DOHH2 (cell line): ENCODE results near the gene ACTL6B.

Experiments used
- H3F3A ChIP-seq: fragments of 200-600 bp; sonication (generic), shearing (Covaris generic); 2 replicates; pipeline ENCODE4 v1.6.0; 2016; ENCODE audit warnings: antibody characterized with exemption, mild to moderate bottlenecking; ENCODE audit not compliant: control insufficient read depth, insufficient read depth
- H3K27ac ChIP-seq: fragments of 200-600 bp; sonication (generic); 2 replicates; pipeline ENCODE4 v1.5.1; 2014; ENCODE audit warnings: low read depth, mild to moderate bottlenecking, low read length, moderate library complexity
- H3K27me3 ChIP-seq: fragments of 200-600 bp; sonication (generic); 2 replicates; pipeline ENCODE4 v1.6.1; 2014; ENCODE audit warnings: mild to moderate bottlenecking, low read length, mixed read lengths; ENCODE audit not compliant: control insufficient read depth
- H3K36me3 ChIP-seq: fragments of 200-600 bp; sonication (generic); 2 replicates; pipeline ENCODE4 v1.6.1; 2014; ENCODE audit warnings: mild to moderate bottlenecking, low read length, moderate library complexity, mixed read lengths; ENCODE audit not compliant: control insufficient read depth
- H3K4me1 ChIP-seq: fragments of 200-600 bp; sonication (generic); 2 replicates; pipeline ENCODE4 v1.6.1; 2014; ENCODE audit warnings: mild to moderate bottlenecking, low read length, mixed read lengths; ENCODE audit not compliant: control insufficient read depth
- H3K4me2 ChIP-seq: fragments of 200-600 bp; sonication (generic); 2 replicates; pipeline ENCODE4 v1.6.0; 2014; ENCODE audit warnings: mild to moderate bottlenecking, low read length, moderate library complexity
- H3K4me3 ChIP-seq: fragments of 200-600 bp; sonication (generic); 2 replicates; pipeline ENCODE4 v1.5.1; 2014; ENCODE audit warnings: mild to moderate bottlenecking, low read length, mixed read lengths
- H3K79me2 ChIP-seq: fragments of 200-600 bp; sonication (generic); 2 replicates; pipeline ENCODE4 v1.6.1; 2014; ENCODE audit warnings: mild to moderate bottlenecking, low read length, mixed read lengths; ENCODE audit not compliant: control insufficient read depth
- H3K9me2 ChIP-seq: fragments of 200-600 bp; sonication (generic); replicated peaks from 2 replicates; pipeline ENCODE4 v1.6.1; 2014; ENCODE audit warnings: mild to moderate bottlenecking, low read length, mixed read lengths; ENCODE audit not compliant: control insufficient read depth
- H3K9me3 ChIP-seq: fragments of 200-600 bp; sonication (generic); 2 replicates; pipeline ENCODE4 v1.6.1; 2014; ENCODE audit warnings: antibody characterized with exemption, low read length, mixed read lengths; ENCODE audit not compliant: control insufficient read depth, insufficient read depth
- H4K20me1 ChIP-seq: fragments of 200-600 bp; sonication (generic); 2 replicates; pipeline ENCODE4 v1.6.0; 2014; ENCODE audit warnings: low read depth, mild to moderate bottlenecking, antibody characterized with exemption, low read length, moderate library complexity; ENCODE audit not compliant: control insufficient read depth, insufficient read depth
- EZH2phosphoT487 ChIP-seq: fragments of 200-600 bp; sonication (generic); IDR thresholded peaks from 2 replicates; pipeline ENCODE4 v1.6.1; 2017; ENCODE audit warnings: borderline replicate concordance, mild to moderate bottlenecking, antibody characterized with exemption, low read length, moderate library complexity, mixed read lengths
- TF ChIP-seq, protein P1 (sequence below): fragments of 200-600 bp; sonication (generic); IDR thresholded peaks from one replicate; pipeline ENCODE4 v1.5.1; 2014; ENCODE audit warnings: antibody characterized with exemption, mild to moderate bottlenecking, low read depth, low read length; ENCODE audit not compliant: poor library complexity, severe bottlenecking

The ACTL6B gene

DNA sequence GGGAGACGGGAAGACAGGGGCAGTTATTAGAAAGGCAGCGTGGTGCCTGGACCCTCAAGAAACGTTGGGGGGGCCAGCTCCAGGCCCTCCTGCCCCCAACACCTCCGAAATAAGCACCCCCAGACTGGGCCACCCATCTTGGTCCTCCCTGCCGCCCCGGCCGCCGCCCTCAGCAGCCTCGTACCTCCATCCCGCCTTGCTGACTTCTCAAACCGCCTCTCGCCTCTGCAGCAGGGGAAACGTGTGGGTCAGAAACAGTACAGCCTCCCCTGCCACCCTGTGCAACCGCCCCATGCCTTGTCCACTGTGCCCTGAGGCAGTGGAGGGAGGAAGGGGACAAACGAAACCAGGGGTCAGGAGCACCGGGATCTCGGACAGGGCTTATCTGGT, 30.6 kb upstream of the ACTL6B start:
- no peak overlapping the region for H3K4me2 ChIP-seq
- H4K20me1 ChIP-seq, result peaks cover 30% of the 10 kb centered on the region
- no peaks in the 10 kb centered on the region for H3K9me3 ChIP-seq
- H3K27ac ChIP-seq, result no peak overlapping the region
- H3K9me2 ChIP-seq, result no peaks in the 10 kb centered on the region
- peaks cover 43% of the 10 kb centered on the region for H3K79me2 ChIP-seq
- no peaks in the 10 kb centered on the region for H3K27me3 ChIP-seq
- peaks cover 93% of the 10 kb centered on the region for H3K36me3 ChIP-seq
- TF ChIP-seq EZH2phosphoT487, result no peak
- TF ChIP-seq, protein P1, sequence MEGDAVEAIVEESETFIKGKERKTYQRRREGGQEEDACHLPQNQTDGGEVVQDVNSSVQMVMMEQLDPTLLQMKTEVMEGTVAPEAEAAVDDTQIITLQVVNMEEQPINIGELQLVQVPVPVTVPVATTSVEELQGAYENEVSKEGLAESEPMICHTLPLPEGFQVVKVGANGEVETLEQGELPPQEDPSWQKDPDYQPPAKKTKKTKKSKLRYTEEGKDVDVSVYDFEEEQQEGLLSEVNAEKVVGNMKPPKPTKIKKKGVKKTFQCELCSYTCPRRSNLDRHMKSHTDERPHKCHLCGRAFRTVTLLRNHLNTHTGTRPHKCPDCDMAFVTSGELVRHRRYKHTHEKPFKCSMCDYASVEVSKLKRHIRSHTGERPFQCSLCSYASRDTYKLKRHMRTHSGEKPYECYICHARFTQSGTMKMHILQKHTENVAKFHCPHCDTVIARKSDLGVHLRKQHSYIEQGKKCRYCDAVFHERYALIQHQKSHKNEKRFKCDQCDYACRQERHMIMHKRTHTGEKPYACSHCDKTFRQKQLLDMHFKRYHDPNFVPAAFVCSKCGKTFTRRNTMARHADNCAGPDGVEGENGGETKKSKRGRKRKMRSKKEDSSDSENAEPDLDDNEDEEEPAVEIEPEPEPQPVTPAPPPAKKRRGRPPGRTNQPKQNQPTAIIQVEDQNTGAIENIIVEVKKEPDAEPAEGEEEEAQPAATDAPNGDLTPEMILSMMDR, result no peak
- peaks cover 19% of the 10 kb centered on the region for H3K4me1 ChIP-seq
- no peak overlapping the region for H3K4me3 ChIP-seq
- no peaks in the 10 kb centered on the region for H3F3A ChIP-seq

DNA sequence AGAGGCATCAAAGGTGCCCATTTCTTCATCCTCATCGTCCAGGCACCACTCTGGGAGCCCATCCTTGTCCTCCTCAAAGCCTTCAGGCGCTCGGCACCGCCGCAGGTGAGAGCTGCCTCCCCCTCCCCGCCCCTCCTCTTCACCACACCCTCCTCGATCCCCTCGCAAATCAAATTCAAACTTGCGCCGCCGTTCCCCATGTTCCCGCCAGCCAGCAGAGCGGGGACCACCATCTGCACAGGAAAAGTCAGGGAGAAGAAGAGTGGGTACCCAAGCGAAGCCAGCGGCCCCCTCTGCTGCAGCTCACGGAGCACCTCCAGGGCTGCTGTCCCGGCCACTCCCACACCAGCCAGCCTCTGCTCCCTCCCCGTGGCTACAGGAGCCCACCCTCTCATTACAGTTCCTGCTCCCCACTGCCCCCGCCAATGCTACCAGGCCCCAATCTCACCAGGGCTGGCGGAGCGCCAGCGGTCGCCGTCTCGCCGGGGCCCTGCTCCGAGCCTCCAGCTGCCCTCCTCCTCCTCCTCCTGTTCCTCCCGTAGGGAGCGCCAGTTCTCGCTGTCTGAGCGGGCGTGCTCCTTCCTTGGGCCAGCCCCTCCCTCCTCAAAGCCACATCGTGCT, 30.1 kb upstream of the ACTL6B start:
- H3K27ac ChIP-seq, result no peak overlapping the region
- peaks cover 14% of the 10 kb centered on the region for H3K4me1 ChIP-seq
- no peak overlapping the region for H3K4me3 ChIP-seq
- peaks cover 4% of the 10 kb centered on the region for H3F3A ChIP-seq
- TF ChIP-seq, protein P1, result no peak
- no peak for TF ChIP-seq EZH2phosphoT487
- no peaks in the 10 kb centered on the region for H3K9me3 ChIP-seq
- no peaks in the 10 kb centered on the region for H3K9me2 ChIP-seq
- H3K4me2 ChIP-seq, result no peak overlapping the region
- no peaks in the 10 kb centered on the region for H3K27me3 ChIP-seq
- peaks cover 38% of the 10 kb centered on the region for H3K79me2 ChIP-seq
- peaks cover 30% of the 10 kb centered on the region for H4K20me1 ChIP-seq
- H3K36me3 ChIP-seq, result peaks cover 97% of the 10 kb centered on the region

DNA sequence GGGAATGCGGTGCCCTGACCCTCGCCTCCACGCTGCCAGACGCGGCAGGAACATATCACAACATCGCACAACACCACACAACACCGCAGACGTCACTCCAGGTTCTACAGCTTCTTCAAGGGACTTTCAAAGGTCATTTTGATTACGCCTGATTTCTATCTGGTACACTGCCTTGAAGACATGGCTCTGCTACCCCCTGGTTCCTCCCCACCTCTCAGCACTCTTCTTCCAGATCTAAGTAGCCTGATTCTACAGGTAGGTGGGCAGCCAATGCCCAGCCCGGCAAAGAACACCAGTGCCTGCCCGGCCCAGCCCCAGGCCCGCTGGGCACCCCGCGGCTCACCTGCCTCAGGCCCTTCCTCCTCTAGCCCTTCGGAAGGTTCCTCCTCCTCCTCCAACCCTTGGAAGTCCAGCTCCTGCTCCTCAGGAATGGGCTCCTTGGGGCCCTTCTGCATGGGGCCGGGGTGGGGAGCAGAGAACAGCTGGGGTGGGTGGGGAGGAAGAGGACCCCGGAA, 29.4 kb upstream of the ACTL6B start:
- Histone ChIP-seq H3K79me2 (peaks cover 32% of the 10 kb centered on the region), H3K36me3 (peaks cover 95% of the 10 kb centered on the region), H3K27ac (no peak overlapping the region), H3K4me2 (no peak overlapping the region), H3K4me1 (peaks cover 8% of the 10 kb centered on the region), H3K4me3 (no peak overlapping the region), H3K27me3 (no peaks in the 10 kb centered on the region), H3K9me3 (no peaks in the 10 kb centered on the region), H4K20me1 (peaks cover 25% of the 10 kb centered on the region), H3K9me2 (no peaks in the 10 kb centered on the region), H3F3A (peaks cover 9% of the 10 kb centered on the region)
- TF ChIP-seq, protein P1, result no peak
- TF ChIP-seq EZH2phosphoT487, result no peak
